CD4-positive, alpha-beta T cell (primary cell): ENCODE data around the gene LRG1. TPM values are rescaled to one million over a fixed set of nuclear protein-coding genes. Genes with fewer than 3 reads are reported as not detected.

ENCODE experiments used
- ATAC-seq: fragments of 200-7000 bp; cut with Tn5 transposase; one replicate; pipeline ENCODE4 v1.10.0; 2022; ENCODE audit warnings: mild to moderate bottlenecking; ENCODE audit not compliant: poor library complexity
- CTCF ChIA-PET: fragments of 350-600 bp; sonication (Branson Sonifier 250); formaldehyde crosslinking; loops from one replicate; lab custom pipeline; 2021; ENCODE audit warnings: antibody characterized with exemption, inconsistent platforms; lab: Charles Lee
- POLR2A ChIA-PET: fragments of 350-600 bp; sonication (Branson Sonifier 250); formaldehyde crosslinking; loops from one replicate; lab custom pipeline; 2021; ENCODE audit warnings: antibody characterized with exemption, inconsistent platforms; lab: Charles Lee
- DNase-seq, 14 experiments: peaks; one replicate each; pipeline ENCODE4 v3.0.0-alpha.2; 2013 to 2020; ENCODE audit warnings: mixed read lengths in 2 of 14
- H3K27ac ChIP-seq, 2 donors: one replicate each; pipeline versions ENCODE4 v1.5.1 to v1.7.0; 2013; ENCODE audit warnings: low read length in 2 of 2, low read depth in 1 of 2, mild to moderate bottlenecking in 1 of 2
- H3K27me3 ChIP-seq, 2 experiments: 1 replicate in 1 of 2; 2 replicates in 1 of 2; pipeline versions ENCODE4 v1.6.1 to v1.7.0; 2013; ENCODE audit warnings: low read length in 2 of 2, control low read depth in 1 of 2, mild to moderate bottlenecking in 1 of 2, moderate library complexity in 1 of 2; ENCODE audit not compliant: insufficient read depth in 2 of 2, control insufficient read depth in 1 of 2
- H3K36me3 ChIP-seq: one replicate; pipeline ENCODE4 v1.6.1; 2013; ENCODE audit warnings: low read length, control low read depth; ENCODE audit not compliant: insufficient read depth
- H3K4me1 ChIP-seq: one replicate; pipeline ENCODE4 v1.6.1; 2013; ENCODE audit warnings: low read length, control low read depth; ENCODE audit not compliant: insufficient read depth
- H3K4me3 ChIP-seq: one replicate; pipeline ENCODE4 v1.5.1; 2013; ENCODE audit warnings: mild to moderate bottlenecking, low read length, moderate library complexity
- H3K9me3 ChIP-seq, 2 experiments: 1 replicate in 1 of 2; 2 replicates in 1 of 2; pipeline versions ENCODE4 v1.6.1 to v1.7.0; 2013; ENCODE audit warnings: low read length in 2 of 2, mild to moderate bottlenecking in 2 of 2, control low read depth in 1 of 2, moderate library complexity in 1 of 2; ENCODE audit not compliant: control insufficient read depth in 1 of 2, insufficient read depth in 1 of 2
- H3K27ac Mint-ChIP-seq: one replicate; pipeline ENCODE4 v1.8.0; 2020; ENCODE audit warnings: mixed read lengths
- H3K27me3 Mint-ChIP-seq: one replicate; pipeline ENCODE4 v1.8.0; 2021; ENCODE audit warnings: mixed read lengths
- H3K36me3 Mint-ChIP-seq: one replicate; pipeline ENCODE4 v1.8.0; 2021; ENCODE audit warnings: low read depth, mixed read lengths
- H3K4me1 Mint-ChIP-seq: one replicate; pipeline ENCODE4 v1.8.0; 2021; ENCODE audit warnings: low read depth, mixed read lengths
- H3K4me3 Mint-ChIP-seq: one replicate; pipeline ENCODE4 v1.8.0; 2020; ENCODE audit warnings: mild to moderate bottlenecking, mixed read lengths
- H3K9me3 Mint-ChIP-seq: one replicate; pipeline ENCODE4 v1.8.0; 2020; ENCODE audit warnings: mixed read lengths
- CTCF ChIP-seq: fragments of 200-600 bp; IDR thresholded peaks from one replicate; pipeline ENCODE4 v1.8.0; 2022; ENCODE audit warnings: antibody characterized with exemption, mild to moderate bottlenecking
- intact Hi-C, 2 experiments: fragments of 100-400 bp; cut with DNase I in 1 of 2; cut with micrococcal nuclease in 1 of 2; formaldehyde crosslinking; loops; one replicate each; pipeline versions ENCODE4 v1.15.1 to v1.9.0; 2023 to 2025; cut with DNase I, micrococcal nuclease
- total RNA-seq, 174 experiments: library from RNA in 2 of 174; stranded (reverse) in 2 of 174; gene quantifications; one replicate each; pipeline ENCODE4 v1.2.3 and lab custom pipeline; 2021 to 2026

The LRG1 gene
- total RNA-seq, 2 experiments from 2014 or later, result not detected

DNA sequence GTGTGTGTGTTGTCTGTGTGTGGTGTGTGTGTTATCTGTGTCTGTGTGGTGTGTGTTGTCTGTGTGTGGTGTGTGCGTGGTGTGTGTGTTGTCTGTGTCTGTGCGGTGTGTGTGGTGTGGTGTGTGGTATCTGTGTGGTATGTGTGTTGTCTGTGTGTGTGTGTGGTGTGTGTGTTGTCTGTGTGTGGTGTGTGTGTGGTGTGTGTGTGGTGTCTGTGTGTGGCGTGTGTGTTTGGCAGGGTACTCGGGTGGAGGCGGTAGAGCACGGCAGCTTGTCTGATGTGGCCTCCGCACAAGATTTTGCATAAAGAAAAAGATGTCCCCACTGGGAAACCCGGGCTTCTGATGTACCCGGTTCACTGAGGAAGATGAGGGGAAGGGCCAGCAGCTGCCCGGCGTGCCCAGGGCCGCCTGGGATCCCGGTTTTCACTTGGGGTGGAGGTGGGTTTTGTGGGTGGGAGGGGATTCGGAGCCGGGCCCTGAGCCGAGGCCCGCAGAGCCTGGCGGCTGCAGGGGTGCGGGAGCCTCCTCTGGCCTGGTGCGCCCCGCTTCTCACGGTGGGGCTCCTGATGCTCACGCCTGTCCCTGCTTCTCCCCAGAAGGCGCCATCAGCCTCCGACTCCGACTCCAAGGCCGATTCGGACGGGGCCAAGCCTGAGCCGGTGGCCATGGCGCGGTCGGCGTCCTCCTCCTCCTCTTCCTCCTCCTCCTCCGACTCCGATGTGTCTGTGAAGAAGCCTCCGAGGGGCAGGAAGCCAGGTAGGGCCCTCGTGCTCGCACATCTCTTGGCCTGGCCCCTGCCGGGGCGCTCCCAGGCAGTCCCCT is 46.5 kb downstream of the LRG1 start:
- ChIA-PET POLR2A (no interaction called here), CTCF (no interaction called here)
- Histone ChIP-seq H3K27me3 (no peaks in the 10 kb centered on the region), H3K27ac (no peak overlapping the region), H3K9me3 (peaks cover 0 to under 1% of the 10 kb centered on the region in 2 experiments), H3K4me1 (no peaks in the 10 kb centered on the region), H3K36me3 (peaks cover 73% of the 10 kb centered on the region), H3K4me3 (no peak overlapping the region)
- DNase-seq (no peak), ATAC-seq (no peak)
- Mint-ChIP-seq H3K9me3 (no peaks in the 10 kb centered on the region), H3K27me3 (no peaks in the 10 kb centered on the region), H3K36me3 (peaks cover 22% of the 10 kb centered on the region), H3K27ac (no peak overlapping the region), H3K4me3 (no peak overlapping the region), H3K4me1 (no peaks in the 10 kb centered on the region)
- no peak for TF ChIP-seq CTCF
- intact Hi-C loops, result no loop called here

- ChIA-PET POLR2A (no interaction called here), CTCF (no interaction called here)
- H3K4me3 Mint-ChIP-seq, result no peak overlapping the region
- Histone ChIP-seq H3K36me3 (peaks cover 66% of the 10 kb centered on the region), H3K27ac (no peak overlapping the region), H3K27me3 (no peaks in the 10 kb centered on the region), H3K4me1 (no peaks in the 10 kb centered on the region), H3K4me3 (no peak overlapping the region), H3K9me3 (no peaks in the 10 kb centered on the region)
- H3K9me3 Mint-ChIP-seq, result no peaks in the 10 kb centered on the region
- no peak for DNase-seq
- TF ChIP-seq CTCF, result no peak
- no peak for ATAC-seq
- intact Hi-C loops, result no loop called here
- H3K36me3 Mint-ChIP-seq, result peaks cover 27% of the 10 kb centered on the region
- H3K4me1 Mint-ChIP-seq, result no peaks in the 10 kb centered on the region
- no peak overlapping the region for H3K27ac Mint-ChIP-seq
- no peaks in the 10 kb centered on the region for H3K27me3 Mint-ChIP-seq
Observed at GRCh38 chr19:4492337-4493103, 47.3 kb downstream of the LRG1 start.

DNA sequence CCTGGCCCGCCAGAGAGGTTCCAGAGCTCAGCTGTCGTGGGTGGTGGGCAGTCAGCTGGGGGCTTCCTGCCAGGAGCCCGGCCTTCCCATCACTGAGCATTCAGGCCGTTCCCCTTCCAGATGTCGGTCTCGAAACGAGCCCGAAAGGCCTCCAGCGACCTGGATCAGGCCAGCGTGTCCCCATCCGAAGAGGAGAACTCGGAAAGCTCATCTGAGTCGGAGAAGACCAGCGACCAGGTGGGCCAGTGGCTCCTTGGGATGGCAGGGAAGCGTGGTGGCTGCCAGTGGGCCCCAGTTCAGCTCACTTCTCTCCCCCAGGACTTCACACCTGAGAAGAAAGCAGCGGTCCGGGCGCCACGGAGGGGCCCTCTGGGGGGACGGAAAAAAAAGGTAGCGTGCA is 48.4 kb downstream of the LRG1 start:
- intact Hi-C loops, result no loop called here
- Mint-ChIP-seq H3K27me3 (no peaks in the 10 kb centered on the region), H3K27ac (no peak overlapping the region), H3K9me3 (no peaks in the 10 kb centered on the region), H3K36me3 (peaks cover 35% of the 10 kb centered on the region), H3K4me1 (no peaks in the 10 kb centered on the region), H3K4me3 (no peak overlapping the region)
- TF ChIP-seq CTCF, result no peak
- Histone ChIP-seq H3K4me1 (no peaks in the 10 kb centered on the region), H3K4me3 (no peak overlapping the region), H3K9me3 (no peaks in the 10 kb centered on the region), H3K27me3 (no peaks in the 10 kb centered on the region), H3K27ac (no peak overlapping the region), H3K36me3 (peaks cover 62% of the 10 kb centered on the region)
- CTCF ChIA-PET, result no interaction called here
- no peak for ATAC-seq
- DNase-seq, result peak in 1 of 14 experiments; percentile 29
- POLR2A ChIA-PET, result no interaction called here
